ENCODE measurements around the gene CLSTN1.
"Not testable (repeated sequence)": the region's sequence is repeated elsewhere in the genome, so short reads cannot be mapped to it uniquely, and the experiment has no call there.

Gene CLSTN1

DNA sequence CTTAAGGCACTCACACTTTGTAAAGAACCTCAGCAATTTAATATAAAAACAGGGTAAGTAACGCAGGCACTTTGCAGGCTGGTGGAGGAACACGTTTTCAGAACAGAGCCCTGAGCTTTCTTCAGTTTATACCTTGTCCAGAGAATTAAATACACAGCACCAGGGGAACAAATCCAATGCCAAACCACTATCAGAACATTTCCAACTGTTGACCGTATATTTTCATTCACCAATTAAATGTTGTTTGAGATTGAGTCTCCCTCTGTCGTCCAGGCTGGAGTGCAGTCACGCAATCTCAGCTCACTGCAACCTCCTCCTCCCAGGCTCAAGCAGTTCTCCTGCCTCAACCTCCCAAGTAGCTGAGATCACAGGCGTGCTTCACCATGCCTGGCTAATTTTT is 29.7 kb downstream of the CLSTN1 start:
- no peak for DNase-seq

DNA sequence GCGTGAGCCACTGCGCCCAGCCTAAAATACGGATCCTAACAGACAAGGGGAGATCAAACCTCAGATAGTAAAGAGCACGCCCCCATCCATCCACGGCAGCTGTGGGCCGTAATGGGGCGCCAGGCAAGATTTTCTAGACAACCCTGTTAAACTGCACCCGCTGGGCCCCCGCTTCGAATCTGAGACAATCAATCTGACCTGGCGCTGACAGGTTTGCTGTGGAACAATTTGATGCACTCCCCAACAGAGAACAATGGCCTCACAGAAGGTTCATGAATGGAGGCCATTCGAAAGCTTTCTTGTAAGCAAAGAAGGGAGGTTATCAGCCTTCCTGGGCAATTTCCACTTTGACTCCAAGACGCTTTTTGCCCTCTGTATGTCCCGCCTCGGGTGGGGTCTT is 30.5 kb downstream of the CLSTN1 start:
- no peak for DNase-seq

DNA sequence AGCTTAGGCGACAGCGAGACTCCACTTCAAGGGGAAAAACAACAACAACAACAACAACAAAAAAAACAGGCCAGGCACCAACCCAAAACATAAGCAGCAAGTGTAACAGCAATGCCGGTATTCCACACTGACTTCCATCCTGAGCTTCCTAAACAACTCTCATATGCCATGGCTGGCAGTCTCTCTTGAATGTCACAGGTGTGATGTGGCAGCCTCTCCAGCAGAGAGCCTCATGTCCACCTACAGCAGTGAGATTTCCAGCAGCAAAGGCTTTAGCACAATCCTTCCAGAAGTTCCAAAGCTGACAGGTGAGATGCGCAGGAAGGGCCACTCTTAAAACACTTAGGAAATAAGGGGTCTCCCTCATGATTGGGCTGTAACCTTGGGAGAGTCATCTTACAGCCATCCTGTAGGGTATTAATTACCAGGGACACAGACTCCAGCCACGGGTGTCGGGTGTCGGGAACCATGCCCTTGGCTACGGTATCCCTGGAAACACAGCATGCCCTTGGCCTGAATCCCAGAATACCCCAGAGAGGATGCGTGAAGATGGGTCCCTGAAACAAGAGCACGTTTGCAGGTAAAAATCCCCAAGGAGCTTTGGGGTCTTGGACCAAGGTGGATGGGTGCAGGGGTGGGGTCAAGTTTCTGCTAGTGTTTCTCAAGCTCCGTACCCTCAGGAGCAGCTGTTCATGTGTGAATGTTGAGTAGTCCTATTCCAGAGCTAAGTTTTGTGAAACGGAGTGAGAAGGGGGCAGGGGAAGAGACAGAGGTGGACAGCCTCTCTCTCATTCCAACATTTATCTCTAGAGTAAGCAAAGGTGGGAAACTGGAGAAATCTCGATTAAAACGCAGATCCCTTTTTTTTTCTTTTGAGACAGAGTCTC is 31.4 kb downstream of the CLSTN1 start:
- no peak for DNase-seq

DNA sequence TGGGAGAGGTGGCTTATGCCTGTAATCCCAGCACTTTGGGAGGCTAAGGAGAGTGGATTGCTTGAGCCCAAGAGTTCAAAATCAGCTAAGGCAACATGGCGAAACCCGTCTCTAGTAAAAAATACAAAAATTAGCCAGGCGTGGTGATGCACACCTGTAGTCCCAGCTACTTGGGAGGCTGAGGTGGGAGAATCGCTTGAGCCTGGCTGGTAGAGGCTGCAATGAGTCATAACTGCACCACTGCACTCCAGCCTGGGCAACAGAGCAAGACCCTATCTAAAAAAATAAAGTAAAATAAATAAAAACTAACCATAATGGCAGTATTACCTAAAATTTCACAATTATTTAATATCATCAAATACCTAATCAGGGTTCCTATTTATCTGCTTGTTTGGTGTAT is 34.1 kb downstream of the CLSTN1 start:
- not testable (repeated sequence) for DNase-seq

DNA sequence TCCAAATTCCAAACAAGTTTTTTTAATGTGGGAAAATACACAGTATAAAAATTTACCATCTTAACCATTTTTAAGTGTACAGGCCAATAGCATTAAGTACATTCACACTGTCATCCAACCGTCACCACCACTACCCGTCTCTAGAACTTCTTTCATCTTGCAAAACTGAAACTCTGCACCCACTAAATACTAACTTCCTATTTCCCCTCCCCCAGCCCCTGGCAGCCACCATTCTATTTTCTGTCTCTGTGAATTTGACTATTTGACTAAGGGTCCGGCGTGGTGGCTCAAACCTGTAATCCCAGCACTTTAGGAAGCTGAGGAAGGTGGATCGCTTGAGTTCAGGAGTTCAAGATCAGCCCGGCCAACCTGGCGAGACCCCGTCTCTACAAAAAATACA is 36.1 kb downstream of the CLSTN1 start:
- no peak for DNase-seq

DNA sequence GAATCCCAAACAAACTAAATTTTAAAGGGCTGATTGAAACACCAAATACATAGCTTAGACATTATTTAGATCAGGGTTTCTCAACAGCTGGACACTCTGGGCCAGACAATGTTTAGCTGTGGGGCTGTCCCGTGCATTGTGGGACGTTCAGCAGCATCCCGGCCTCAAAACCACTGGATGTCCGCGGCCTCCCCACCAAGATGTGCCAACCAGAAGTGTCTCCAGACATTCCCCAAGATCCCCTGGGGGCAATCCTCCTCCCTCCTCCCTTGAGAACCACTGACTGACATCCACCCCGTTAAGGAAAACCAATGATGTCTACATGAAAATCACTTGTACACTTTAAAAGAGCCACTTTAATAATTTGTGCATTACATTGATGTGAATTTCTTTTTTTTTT is 38.4 kb downstream of the CLSTN1 start:
- no peak for DNase-seq

DNA sequence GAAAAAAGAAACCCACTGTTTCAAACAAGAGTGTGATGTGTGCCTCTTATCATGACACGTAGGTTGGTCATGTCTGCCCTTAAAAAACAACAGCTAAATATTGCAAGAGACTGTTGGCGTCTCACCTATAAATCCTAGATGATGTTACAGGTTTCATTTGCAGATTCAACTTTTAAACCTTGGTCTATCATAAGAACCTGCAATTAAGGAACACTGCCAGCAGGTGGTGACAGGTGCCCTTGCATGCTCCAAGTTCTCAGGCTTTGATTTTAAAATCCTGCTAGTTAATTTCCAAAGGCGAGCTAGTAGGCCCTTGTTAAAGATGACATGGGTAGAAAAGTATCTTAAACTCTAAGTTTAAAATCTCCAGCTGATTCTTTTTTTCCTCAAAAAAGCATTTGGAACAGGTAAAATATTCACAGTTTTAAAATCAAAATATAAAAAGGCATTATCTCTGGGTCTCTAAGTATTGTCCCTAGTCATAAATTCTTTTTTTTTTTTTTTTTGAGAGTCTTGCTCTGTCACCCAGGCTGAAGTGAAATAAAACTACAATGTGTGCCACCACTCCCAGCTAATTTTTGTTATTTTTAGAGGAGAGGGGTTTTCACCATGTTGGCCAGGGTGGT is 39.1 kb downstream of the CLSTN1 start:
- no peak for DNase-seq

DNA sequence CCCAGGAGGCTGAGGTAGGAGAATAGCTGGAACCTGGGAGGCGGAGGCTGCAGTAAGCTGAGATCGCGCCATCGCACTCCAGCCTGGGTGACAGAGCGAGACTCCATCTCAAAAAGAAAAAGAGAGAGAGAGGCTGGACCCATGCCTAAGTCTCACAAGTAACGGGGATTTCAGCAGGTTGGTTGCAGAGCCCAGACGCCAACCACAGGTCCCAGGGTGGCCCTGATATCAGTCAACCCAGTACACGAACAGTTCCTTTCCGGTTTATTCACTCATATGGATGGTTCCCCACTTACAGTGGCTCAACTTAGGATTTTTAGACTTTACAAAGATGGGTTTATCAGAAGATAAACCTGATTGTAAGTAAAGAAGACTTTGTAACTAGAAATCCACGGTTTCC is 40.9 kb downstream of the CLSTN1 start:
- DNase-seq, result no peak

DNA sequence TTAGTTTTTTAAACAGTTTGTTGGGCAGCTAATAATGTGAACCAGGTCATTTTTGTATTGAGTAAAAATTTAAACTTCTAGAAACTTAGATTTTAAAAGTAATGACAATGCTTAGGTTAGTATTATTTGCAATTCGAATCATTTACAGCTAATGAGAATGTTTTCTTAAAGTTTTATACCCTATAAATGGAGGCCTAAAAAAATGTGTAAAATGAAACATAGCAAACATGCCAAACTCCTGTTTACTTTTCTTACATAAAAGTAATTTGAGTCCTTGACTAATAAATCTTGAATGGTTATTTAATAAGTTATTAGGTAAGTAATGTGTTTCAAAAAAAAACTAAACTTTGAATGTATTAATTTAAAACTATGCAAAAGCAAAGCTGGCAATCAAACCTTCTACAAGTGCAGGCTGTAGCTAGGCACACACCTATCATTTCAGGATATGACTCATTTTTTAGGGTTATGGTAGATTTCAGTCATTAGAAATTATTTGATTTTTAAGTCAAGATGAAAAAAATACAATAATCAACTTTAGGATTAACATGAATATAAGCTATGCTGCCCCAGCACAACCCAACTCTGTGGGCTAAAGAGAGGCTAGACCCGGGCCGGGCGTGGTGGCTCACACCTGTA is 41.5 kb downstream of the CLSTN1 start:
- DNase-seq, result no peak

DNA sequence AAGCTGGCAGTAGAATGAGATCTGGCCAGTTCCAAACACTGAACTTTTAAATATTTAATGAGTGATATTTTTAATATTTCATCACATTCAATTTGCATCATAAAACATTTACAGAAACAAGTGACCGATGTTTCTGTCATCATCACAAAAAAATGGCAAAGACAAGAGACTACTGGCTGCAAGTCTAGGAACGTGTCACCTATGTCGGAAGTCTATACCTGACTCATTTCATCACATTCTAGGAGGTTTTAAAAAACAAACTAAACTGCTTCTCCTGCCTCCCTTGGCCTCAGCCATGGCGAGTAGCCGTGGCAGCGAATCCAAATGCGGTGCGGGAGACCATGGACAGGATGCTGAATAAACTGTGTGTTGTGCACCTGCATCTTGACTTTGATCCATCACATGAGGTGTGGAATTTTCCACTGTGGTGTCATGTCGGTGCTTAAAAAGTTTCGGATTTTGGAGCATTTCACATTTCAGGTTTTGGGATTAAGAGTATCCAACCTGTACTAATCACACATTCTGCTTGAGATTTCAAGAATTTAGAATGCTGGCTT is 43.1 kb downstream of the CLSTN1 start:
- DNase-seq, result no peak

DNA sequence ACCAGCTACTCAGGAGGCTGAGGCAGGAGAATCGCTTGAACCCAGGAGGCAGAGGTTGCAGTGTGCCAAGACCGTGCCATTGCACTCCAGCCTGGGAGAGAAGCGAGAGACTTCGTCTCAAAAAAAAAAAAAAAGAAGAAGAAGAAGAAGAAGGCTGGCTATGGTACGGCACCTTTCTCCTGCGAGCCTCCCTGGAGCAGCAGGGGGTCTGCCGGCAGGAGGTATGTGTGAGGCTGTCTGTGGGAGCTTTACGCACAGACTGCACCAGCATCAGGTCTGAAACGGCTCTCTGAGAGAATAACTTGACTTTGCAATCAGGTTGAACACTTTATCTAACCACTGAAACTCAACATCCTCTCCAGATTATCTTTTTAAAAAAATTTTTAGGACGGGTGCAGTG is 44.9 kb downstream of the CLSTN1 start:
- no peak for DNase-seq

DNA sequence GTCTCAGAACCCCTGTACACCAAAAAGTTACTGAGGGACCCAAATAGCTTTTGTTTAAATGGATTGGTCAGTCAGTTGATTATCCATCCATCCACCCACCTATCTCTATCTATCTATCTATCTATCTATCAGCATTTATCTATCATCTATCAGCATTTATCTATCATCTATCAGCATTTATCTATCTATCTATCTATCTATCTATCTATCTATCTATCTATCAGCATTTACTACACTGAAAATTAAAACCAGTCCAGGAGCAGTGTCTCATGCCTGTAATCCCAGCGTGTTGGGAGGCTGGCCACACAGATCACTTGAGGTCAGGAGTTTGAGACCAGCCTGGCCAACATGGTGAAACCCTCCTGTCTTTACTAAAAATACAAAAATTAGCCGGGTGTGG is 47.1 kb downstream of the CLSTN1 start:
- no peak for DNase-seq

DNA sequence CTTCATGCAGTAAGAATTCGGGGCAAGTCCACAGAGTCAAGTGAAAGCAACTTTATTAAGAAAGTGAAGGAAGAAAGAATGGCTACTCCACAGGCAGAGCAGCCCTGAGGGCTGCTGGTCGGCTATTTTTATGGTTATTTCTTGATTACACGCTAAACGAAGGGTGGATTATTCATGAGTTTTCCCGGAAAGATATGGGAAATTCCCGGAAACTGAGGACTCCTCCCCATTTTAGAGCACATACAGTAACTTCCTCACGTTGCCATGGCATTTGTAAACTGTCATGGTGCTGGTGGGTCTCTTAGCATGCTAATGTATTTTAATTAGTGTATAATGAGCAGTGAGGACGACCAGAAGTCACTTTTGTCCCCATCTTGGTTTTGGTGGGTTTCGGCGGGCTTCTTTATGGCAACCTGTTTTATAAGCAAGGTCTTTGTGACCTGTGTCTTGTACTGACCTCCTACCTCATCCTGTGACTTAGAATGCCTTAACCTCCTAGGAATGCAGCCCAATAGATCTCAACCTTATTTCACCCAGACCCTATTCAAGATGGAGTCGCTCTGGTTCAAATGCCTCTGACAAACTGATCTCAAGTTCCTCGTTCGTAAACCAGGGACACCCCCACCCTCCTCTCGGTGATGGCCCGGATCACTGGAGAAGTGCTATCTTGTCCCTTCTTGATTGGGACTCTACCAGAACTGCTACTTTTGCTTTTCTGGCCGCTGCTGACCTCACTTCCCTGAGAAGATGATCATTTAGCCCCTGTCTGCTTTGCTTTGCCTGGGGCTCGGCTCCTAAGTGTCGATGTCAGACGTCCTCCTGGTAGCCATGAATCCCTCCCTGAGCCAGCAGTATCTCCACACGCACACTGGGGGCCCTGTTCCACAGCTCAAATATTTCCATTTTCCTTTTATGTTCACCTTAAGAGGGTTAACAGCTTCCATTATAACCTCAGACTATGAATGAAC is 48.8 kb downstream of the CLSTN1 start:
- DNase-seq, result no peak

DNA sequence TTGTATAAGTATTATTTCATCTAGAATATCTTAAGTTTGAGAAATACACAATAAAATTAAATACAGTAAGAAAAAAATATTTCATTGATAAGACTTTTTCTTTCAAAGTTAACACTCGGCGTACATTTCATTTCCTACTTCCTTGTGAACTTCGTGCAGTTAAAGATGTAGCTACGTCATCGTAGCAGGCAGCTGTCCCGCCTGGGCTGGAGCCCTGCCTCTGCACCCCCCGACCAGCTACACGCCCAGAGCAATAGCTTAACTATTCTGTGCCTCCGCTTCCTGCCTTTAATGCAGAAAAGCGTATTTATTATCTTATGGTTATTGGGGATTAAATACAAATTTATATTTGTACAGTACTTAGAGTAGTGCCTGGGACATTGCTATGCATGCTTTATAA is 53.5 kb downstream of the CLSTN1 start:
- DNase-seq, result no peak

DNA sequence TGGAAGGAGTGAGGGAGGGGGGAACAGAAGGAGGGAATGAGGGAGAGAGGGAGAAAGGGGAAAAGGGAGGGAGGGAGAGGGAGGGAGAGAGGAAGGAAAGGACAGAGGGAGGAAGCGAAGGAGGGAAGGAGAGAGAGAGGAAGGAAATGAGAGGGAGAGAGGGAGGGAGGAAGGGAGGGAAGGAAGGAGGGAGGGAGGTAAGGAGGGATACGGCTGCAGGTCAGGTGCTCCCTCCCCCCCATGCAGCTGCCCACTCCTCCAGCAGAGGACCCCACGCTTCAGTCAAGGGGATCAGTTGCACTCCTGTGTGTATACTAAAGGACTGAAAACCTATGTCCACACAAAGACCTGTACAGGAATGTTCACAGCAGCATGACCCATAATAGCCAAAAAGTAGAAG is 54.8 kb downstream of the CLSTN1 start:
- no peak for DNase-seq

DNA sequence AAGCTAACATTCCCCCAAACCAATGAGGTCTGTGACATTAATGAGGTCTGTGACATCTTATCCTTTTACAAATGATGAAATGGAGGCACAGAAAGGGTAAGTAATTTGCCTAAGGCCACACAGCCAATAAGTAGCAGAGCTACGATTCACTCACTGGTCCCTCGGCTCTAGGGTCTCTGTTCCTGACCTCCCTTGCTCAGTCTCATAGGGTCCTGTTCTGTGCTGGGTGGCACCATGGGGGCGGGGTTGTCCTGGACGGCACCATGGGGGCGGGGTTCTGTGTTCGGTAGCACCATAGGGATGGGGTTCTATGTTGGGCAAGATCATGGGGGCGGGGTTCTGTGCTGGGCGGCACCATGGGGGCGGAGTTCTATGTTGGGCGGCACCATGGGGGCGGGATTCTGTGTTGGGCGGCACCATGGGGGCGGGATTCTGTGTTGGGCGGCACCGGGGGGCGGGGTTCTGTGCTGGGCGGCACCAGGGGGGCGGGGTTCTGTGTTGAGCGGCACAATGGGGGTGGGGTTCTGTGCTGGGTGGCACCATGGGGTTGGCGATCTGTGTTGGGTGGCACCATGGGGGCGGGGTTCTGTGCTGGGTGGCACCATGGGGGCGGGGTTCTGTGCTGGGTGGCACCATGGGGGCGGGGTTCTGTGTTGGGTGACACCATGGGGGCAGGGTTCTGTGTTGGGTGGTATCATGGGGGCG is 55.6 kb downstream of the CLSTN1 start:
- DNase-seq, result no peak

DNA sequence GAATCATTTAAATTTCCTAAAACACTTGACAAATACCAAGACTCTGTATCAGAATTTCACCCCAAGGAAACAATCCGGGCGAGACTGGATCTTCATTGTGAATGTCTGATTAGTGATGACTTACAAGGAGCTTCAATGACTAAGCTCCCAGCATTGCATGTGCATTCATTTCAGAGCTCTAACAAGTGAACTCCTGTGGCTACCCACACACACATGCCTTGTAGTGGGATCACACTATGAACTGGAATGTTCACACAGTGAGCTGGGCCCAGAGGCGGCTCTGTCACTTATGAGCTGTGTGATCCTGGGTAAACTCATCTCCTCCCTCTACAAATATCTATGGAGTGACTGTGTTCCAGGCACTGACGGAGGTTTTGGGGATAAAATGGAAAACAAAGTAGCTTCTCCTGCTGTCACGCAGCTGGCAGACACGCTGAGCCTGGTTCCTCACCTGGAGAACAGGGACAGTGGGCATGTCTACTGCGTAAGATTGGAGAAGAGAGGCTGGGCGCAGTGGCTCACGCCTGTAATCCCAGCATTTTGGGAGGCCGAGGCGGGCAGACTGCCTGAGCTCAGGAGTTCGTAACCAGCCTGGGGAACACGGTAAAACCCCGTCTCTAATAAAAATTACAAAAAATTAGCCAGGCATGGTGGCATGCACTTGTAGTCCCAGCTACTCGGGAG is 56.9 kb downstream of the CLSTN1 start:
- no peak for DNase-seq

DNA sequence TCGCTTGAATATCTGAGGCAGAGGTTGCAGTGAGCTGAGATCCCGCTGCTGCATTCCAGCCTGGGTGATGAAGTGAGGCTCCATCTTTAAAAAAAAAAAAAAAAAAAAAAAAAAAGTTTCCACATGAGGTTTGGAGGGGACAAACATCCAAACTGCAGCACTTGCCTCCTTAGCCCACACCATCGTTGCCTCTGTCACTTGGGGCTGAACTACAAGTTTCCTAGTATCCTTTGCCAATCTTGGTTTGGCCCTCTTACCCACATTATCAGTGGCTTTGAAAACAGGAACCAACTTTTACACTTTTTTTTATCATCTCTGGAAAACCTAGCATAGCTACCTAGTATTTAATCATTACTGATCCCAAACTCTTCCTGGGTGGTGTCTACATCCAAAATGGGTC is 59.2 kb downstream of the CLSTN1 start:
- no peak for DNase-seq

DNA sequence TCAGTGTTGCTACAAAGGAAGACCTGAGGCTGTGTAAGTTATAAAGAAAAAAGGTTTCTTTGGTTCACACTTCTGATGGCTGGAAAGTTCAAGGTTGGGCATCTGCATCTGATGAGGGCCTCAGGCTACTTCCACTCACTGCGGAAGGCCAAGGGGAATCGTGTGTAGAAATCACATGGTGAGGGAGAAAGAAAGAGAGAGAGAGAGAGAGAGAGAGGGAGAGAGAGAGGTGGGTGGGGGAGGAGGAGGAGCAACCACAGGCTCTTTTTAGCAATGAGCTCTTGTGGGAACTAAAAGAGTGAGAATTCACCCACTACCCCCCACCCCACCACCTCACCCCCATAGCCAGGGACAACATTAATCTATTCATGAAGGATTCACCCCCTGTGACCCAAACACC is 59.9 kb downstream of the CLSTN1 start:
- DNase-seq, result no peak

DNA sequence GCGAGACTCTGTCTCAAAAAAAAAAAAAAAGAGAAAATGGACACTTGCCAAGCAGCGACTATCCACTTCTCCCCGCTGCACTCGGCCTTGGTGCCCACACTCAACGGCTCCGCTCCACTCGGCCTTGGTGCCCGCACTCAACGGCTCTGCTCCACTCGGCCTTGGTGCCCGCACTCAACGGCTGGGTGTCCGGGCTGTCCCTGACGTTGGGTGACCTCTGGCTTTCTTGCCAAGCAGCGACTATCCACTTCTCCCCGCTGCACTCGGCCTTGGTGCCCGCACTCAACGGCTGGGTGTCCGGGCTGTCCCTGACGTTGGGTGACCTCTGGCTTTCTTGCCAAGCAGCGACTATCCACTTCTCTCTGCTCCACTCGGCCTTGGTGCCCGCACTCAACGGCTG is 61.3 kb downstream of the CLSTN1 start:
- DNase-seq, result not testable (repeated sequence)

DNA sequence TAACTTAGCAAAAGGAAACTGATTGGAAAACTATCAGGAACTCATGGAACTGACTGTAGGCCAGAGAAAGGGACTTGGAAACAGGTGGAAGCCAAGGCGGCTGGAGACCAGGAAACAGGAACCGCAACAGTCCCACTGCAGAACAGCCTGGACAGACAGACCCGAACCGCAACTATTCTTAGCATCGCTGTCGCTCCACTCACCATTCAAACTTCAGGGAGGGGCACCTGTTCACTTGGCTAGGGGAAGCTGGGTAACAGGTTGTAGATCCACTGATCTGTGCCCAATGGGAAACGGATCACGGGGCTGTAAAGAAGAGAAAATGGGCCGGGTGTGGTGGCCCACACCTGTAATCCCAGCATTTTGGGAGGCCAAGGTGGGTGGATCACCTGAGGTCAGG is 61.9 kb downstream of the CLSTN1 start:
- DNase-seq, result no peak
